ENCODE results near the gene DCTN3. TPM values are rescaled to one million over a fixed set of nuclear protein-coding genes. Genes with fewer than 3 reads are reported as not detected.

The DCTN3 gene
- total and polyA plus RNA-seq, 2 of the 4 experiments (the other 2 are of a cell fraction) = 122 to 183 TPM

DNA sequence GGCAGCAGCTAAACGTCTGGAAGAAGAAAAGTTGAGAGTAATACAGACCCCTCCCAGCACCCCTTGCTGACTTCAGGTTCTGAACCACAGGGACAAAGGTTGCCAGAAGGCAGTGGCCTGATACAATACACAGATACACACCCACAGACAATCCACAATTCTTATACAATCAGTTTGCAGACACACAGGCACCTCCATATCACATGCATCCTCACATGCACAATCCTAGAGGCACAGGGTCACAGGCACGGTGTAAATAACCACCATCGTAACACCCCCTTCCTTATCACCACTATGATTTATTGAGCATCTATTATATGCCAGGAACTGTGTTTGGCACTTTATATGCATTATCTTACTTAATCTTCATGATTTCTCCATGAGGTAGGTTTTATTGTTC lies 39.0 kb downstream of the DCTN3 start:
- POLR2A ChIA-PET (ENCODE audit: unreplicated experiment) = no interaction called here
- no TSS peak for BruUV-seq (replicated peaks)
- H4K8ac ChIP-seq (ENCODE audit: low read depth in 2 of 2, low read length in 2 of 2) = no peak overlapping the region

More for the DNA sequence above, 39.0 kb downstream of the DCTN3 start:
- intact Hi-C loops (cut with micrococcal nuclease) (no loop called here), dilution Hi-C loops (cut with HindIII; ENCODE audit: low sequenced_read_pairs, unreplicated experiment) (no loop called here), in situ Hi-C loops (cut with MboI; ENCODE audit: low sequenced_read_pairs) (no loop called here)
- H3K9ac ChIP-seq (ENCODE audit: low read depth, low read length) = no peak overlapping the region
- H2AK5ac ChIP-seq (ENCODE audit: low read depth, low read length) = no peak overlapping the region
- H3K23ac ChIP-seq (ENCODE audit: low read depth, low read length) = no peak overlapping the region
- H3K14ac ChIP-seq (replicated peaks; ENCODE audit: low read depth, low read length) = no peak overlapping the region
- WGBS, 2 experiments (ENCODE audit: extremely low coverage in 2 of 2, insufficient read length in 1 of 2) = no CpG with 5 or more reads among the region's 3 CpGs
- H3K56ac ChIP-seq (ENCODE audit: extremely low read depth, insufficient read depth, low read length) = no peak overlapping the region
- H3K4ac ChIP-seq (ENCODE audit: low read depth, low read length) = no peak overlapping the region
- H2BK15ac ChIP-seq (ENCODE audit: low read depth, low read length) = no peak overlapping the region
- no peak overlapping the region for H2AFZ ChIP-seq (replicated peaks; ENCODE audit: low read length, poor library complexity)
- H4K91ac ChIP-seq (ENCODE audit: insufficient read depth, low read depth, low read length) = no peak overlapping the region
- no peaks in the 10 kb centered on the region for H3K79me1 ChIP-seq (ENCODE audit: low read depth in 1 of 2, low read length in 2 of 2)
- H3K18ac ChIP-seq (ENCODE audit: low read depth, low read length) = no peak overlapping the region
- H4K5ac ChIP-seq (ENCODE audit: low read depth, low read length) = no peak overlapping the region
- ATAC-seq (ENCODE audit: low read depth) (no peak), DNase-seq (no peak)
- no peak overlapping the region for H2BK120ac ChIP-seq (ENCODE audit: low read depth, low read length)
- H3K9me3 ChIP-seq (ENCODE audit: control insufficient read depth, insufficient read depth, low read length) = no peaks in the 10 kb centered on the region
- H4K20me1 ChIP-seq (ENCODE audit: insufficient read depth, low read length) = no peaks in the 10 kb centered on the region; the same call in 1 of the 2 replicates
- H2AK9ac ChIP-seq (replicated peaks; ENCODE audit: low read depth, low read length, poor library complexity) = no peak overlapping the region
- H3K36me3 ChIP-seq (ENCODE audit: control insufficient read depth, insufficient read depth, low read length) = no peaks in the 10 kb centered on the region
- no peak overlapping the region for H2BK5ac ChIP-seq (ENCODE audit: low read depth, low read length, poor library complexity, severe bottlenecking)
- H3K4me3 ChIP-seq (ENCODE audit: insufficient read depth, low read depth, low read length) = no peak overlapping the region
- no peak overlapping the region for H2BK20ac ChIP-seq (ENCODE audit: low read depth, low read length)
- TF ChIP-seq MAFK (IDR thresholded peaks at IDR 0.05; ENCODE audit: low read depth, low read length) = no peak
- TF ChIP-seq MXI1 (IDR thresholded peaks at IDR 0.05; ENCODE audit: borderline replicate concordance, low read depth, low read length) = no peak
- TF ChIP-seq RFX5 (IDR thresholded peaks at IDR 0.05; ENCODE audit: low read depth, low read length) = no peak
- TF ChIP-seq CEBPB (IDR thresholded peaks at IDR 0.05; ENCODE audit: low read depth, low read length) = no peak
- TF ChIP-seq, protein P1, sequence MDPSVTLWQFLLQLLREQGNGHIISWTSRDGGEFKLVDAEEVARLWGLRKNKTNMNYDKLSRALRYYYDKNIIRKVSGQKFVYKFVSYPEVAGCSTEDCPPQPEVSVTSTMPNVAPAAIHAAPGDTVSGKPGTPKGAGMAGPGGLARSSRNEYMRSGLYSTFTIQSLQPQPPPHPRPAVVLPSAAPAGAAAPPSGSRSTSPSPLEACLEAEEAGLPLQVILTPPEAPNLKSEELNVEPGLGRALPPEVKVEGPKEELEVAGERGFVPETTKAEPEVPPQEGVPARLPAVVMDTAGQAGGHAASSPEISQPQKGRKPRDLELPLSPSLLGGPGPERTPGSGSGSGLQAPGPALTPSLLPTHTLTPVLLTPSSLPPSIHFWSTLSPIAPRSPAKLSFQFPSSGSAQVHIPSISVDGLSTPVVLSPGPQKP (IDR thresholded peaks at IDR 0.05; ENCODE audit: borderline replicate concordance, low read depth, low read length) = no peak
- TF ChIP-seq BHLHE40 (IDR thresholded peaks at IDR 0.05; ENCODE audit: low read depth, low read length) = no peak
- TF ChIP-seq, protein P2, sequence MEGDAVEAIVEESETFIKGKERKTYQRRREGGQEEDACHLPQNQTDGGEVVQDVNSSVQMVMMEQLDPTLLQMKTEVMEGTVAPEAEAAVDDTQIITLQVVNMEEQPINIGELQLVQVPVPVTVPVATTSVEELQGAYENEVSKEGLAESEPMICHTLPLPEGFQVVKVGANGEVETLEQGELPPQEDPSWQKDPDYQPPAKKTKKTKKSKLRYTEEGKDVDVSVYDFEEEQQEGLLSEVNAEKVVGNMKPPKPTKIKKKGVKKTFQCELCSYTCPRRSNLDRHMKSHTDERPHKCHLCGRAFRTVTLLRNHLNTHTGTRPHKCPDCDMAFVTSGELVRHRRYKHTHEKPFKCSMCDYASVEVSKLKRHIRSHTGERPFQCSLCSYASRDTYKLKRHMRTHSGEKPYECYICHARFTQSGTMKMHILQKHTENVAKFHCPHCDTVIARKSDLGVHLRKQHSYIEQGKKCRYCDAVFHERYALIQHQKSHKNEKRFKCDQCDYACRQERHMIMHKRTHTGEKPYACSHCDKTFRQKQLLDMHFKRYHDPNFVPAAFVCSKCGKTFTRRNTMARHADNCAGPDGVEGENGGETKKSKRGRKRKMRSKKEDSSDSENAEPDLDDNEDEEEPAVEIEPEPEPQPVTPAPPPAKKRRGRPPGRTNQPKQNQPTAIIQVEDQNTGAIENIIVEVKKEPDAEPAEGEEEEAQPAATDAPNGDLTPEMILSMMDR (conservative IDR thresholded peaks at IDR 0.05; ENCODE audit: low read depth, low read length) = no peak
- TF ChIP-seq NFE2L2 (IDR thresholded peaks at IDR 0.05; ENCODE audit: low read depth, low read length) = no peak
- TF ChIP-seq, protein P3, sequence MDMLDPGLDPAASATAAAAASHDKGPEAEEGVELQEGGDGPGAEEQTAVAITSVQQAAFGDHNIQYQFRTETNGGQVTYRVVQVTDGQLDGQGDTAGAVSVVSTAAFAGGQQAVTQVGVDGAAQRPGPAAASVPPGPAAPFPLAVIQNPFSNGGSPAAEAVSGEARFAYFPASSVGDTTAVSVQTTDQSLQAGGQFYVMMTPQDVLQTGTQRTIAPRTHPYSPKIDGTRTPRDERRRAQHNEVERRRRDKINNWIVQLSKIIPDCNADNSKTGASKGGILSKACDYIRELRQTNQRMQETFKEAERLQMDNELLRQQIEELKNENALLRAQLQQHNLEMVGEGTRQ (IDR thresholded peaks at IDR 0.05; ENCODE audit: low read depth, low read length) = no peak
- no peaks in the 10 kb centered on the region; the same call in 1 of the 2 replicates for H3K9me1 ChIP-seq (ENCODE audit: insufficient read depth, low read length)
- H3K27me3 ChIP-seq (ENCODE audit: control insufficient read depth, insufficient read depth, low read length) = peaks cover 93% of the 10 kb centered on the region
- no peaks in the 10 kb centered on the region for H3K4me1 ChIP-seq (ENCODE audit: control insufficient read depth, insufficient read depth, low read length)
- no peak overlapping the region for H3K27ac ChIP-seq (ENCODE audit: insufficient read depth, low read length)
- CTCF ChIA-PET = interaction anchor here (1.0 kb wide), 1 partner anchor 10 kb away, joined by 3 read pairs; no protein-coding TSS in a partner anchor
- no peak overlapping the region for H3K4me2 ChIP-seq (ENCODE audit: low read depth, low read length)

Measured in IMR-90 (cell line).